ENCODE measurements around the gene APLN.

APLN gene

GRCh38 chrX:129653181-129653970, 1.4 kb downstream of the APLN start:
- no peak for DNase-seq (ENCODE audit: low read depth)
- H3K4me3 ChIP-seq (ENCODE audit: low read length) = no peak overlapping the region
- no peak for TF ChIP-seq CTCF (conservative IDR thresholded peaks at IDR 0.05; ENCODE audit: low read depth, low read length)

- no peak for TF ChIP-seq CTCF (conservative IDR thresholded peaks at IDR 0.05; ENCODE audit: low read depth, low read length)
- no peak overlapping the region for H3K4me3 ChIP-seq (ENCODE audit: low read length)
- DNase-seq (ENCODE audit: low read depth) = no peak
Measured at GRCh38 chrX:129652565-129653169, 2.1 kb downstream of the APLN start.

- no peak overlapping the region for H3K4me3 ChIP-seq (ENCODE audit: low read length)
- TF ChIP-seq CTCF (conservative IDR thresholded peaks at IDR 0.05; ENCODE audit: low read depth, low read length) = no peak
- DNase-seq (ENCODE audit: low read depth) = no peak
Measured at GRCh38 chrX:129651756-129652564, 2.8 kb downstream of the APLN start.

- TF ChIP-seq CTCF (conservative IDR thresholded peaks at IDR 0.05; ENCODE audit: low read depth, low read length) = no peak
- no peak overlapping the region for H3K4me3 ChIP-seq (ENCODE audit: low read length)
- no peak for DNase-seq (ENCODE audit: low read depth)
Measured at GRCh38 chrX:129650821-129651510, 3.8 kb downstream of the APLN start.

GRCh38 chrX:129650183-129650689, 4.5 kb downstream of the APLN start:
- no peak for DNase-seq (ENCODE audit: low read depth)
- no peak for TF ChIP-seq CTCF (conservative IDR thresholded peaks at IDR 0.05; ENCODE audit: low read depth, low read length)

GRCh38 chrX:129649268-129650182, 5.2 kb downstream of the APLN start:
- no peak overlapping the region for H3K4me3 ChIP-seq (ENCODE audit: low read length)
- no peak for DNase-seq (ENCODE audit: low read depth)
- TF ChIP-seq CTCF (conservative IDR thresholded peaks at IDR 0.05; ENCODE audit: low read depth, low read length) = no peak

More at GRCh38 chrX:129650183-129650689, 4.5 kb downstream of the APLN start:
- no peak overlapping the region for H3K4me3 ChIP-seq (ENCODE audit: low read length)

Data from retinal pigment epithelial cell (primary cell).